HEK293 (cell line): ENCODE data around the gene TDRD9.
A peak's percentile ranks its signal among the peaks of the same experiment; 100 is the strongest.

Source experiments
- CTCF ChIA-PET: fragments of 350-600 bp; formaldehyde crosslinking; extraction: SDS; loops from one replicate; lab custom pipeline; 2021; ENCODE audit warnings: antibody characterized with exemption; lab: Yijun Ruan, JAX
- POLR2A ChIA-PET: fragments of 300-600 bp; formaldehyde crosslinking; extraction: SDS; loops from one replicate; lab custom pipeline; 2020; ENCODE audit warnings: antibody characterized with exemption, inconsistent platforms; lab: Yijun Ruan, JAX
- H3K27ac ChIP-seq: fragments of 200-500 bp; sonication (Bioruptor generic); 2 replicates; pipeline ENCODE4 v1.5.1; 2014; ENCODE audit warnings: low read depth, low read length, control low read depth, inconsistent platforms; ENCODE audit errors: extremely low read depth
- H3K36me3 ChIP-seq, 2 experiments: fragments of 200-500 bp in 1 of 2; sonication (Bioruptor generic) in 1 of 2; 1 replicate in 1 of 2; 2 replicates in 1 of 2; pipeline ENCODE4 v1.5.1; 2014 to 2017; ENCODE audit warnings: inconsistent platforms in 2 of 2, low read length in 2 of 2; ENCODE audit not compliant: control insufficient read depth in 2 of 2, insufficient read depth in 1 of 2
- H3K4me1 ChIP-seq: fragments of 200-500 bp; sonication (Bioruptor generic); 2 replicates; pipeline ENCODE4 v1.5.1; 2014; ENCODE audit warnings: mild to moderate bottlenecking, low read length, inconsistent platforms; ENCODE audit not compliant: control insufficient read depth, insufficient read depth
- H3K4me3 ChIP-seq: 2 replicates; pipeline ENCODE4 v1.5.1; 2011; ENCODE audit warnings: low read depth, mild to moderate bottlenecking, control low read depth, low read length, moderate library complexity
- H3K9me3 ChIP-seq: fragments of 200-500 bp; sonication (Bioruptor generic); 2 replicates; pipeline ENCODE4 v1.5.1; 2014; ENCODE audit warnings: low read depth, low read length, inconsistent platforms; ENCODE audit not compliant: control insufficient read depth, insufficient read depth
- ATF2 ChIP-seq: fragments of 450-650 bp; formaldehyde crosslinking; IDR thresholded peaks from 2 replicates; pipeline ENCODE4 v1.5.1; 2016; ENCODE audit warnings: missing biosample characterization, missing genetic modification characterization, low read depth
- GLI4 ChIP-seq: fragments of 450-650 bp; formaldehyde crosslinking; IDR thresholded peaks from 2 replicates; pipeline ENCODE4 v1.5.1; 2016; ENCODE audit warnings: missing biosample characterization, missing genetic modification characterization
- HIC1 ChIP-seq: fragments of 450-650 bp; formaldehyde crosslinking; IDR thresholded peaks from 2 replicates; pipeline ENCODE4 v1.5.1; 2016; ENCODE audit warnings: missing biosample characterization, missing genetic modification characterization
- HOXA7 ChIP-seq: sonication (generic); formaldehyde crosslinking; IDR thresholded peaks from 2 replicates; pipeline ENCODE4 v1.8.1; 2022; ENCODE audit warnings: missing genetic modification reagents, borderline replicate concordance
- OSR2 ChIP-seq: fragments of 450-650 bp; formaldehyde crosslinking; IDR thresholded peaks from 2 replicates; pipeline ENCODE4 v1.5.1; 2016; ENCODE audit warnings: missing biosample characterization, missing genetic modification characterization
- PRDM10 ChIP-seq: fragments of 450-650 bp; formaldehyde crosslinking; IDR thresholded peaks from 2 replicates; pipeline ENCODE4 v1.5.1; 2016; ENCODE audit warnings: missing biosample characterization, missing genetic modification characterization
- SP7 ChIP-seq: fragments of 450-650 bp; formaldehyde crosslinking; IDR thresholded peaks from 2 replicates; pipeline ENCODE4 v1.5.1; 2016; ENCODE audit warnings: missing biosample characterization, missing genetic modification characterization
- TCF7L2 ChIP-seq: IDR thresholded peaks from 2 replicates; pipeline ENCODE4 v1.6.1; 2011; ENCODE audit warnings: low read depth, mild to moderate bottlenecking, inconsistent platforms, low read length, moderate library complexity, borderline replicate concordance
- ZNF140 ChIP-seq: fragments of 450-650 bp; formaldehyde crosslinking; IDR thresholded peaks from 2 replicates; pipeline ENCODE4 v1.5.1; 2016; ENCODE audit warnings: missing biosample characterization, missing genetic modification characterization
- ZNF146 ChIP-seq: fragments of 450-650 bp; formaldehyde crosslinking; IDR thresholded peaks from 2 replicates; pipeline ENCODE4 v1.5.1; 2016; ENCODE audit warnings: missing biosample characterization, missing genetic modification characterization
- ZNF157 ChIP-seq: fragments of 450-650 bp; formaldehyde crosslinking; IDR thresholded peaks from 2 replicates; pipeline ENCODE4 v1.5.1; 2016; ENCODE audit warnings: missing biosample characterization, missing genetic modification characterization
- ZNF175 ChIP-seq: fragments of 450-650 bp; formaldehyde crosslinking; IDR thresholded peaks from 2 replicates; pipeline ENCODE4 v1.5.1; 2016; ENCODE audit warnings: missing biosample characterization, missing genetic modification characterization
- ZNF24 ChIP-seq: fragments of 450-650 bp; formaldehyde crosslinking; IDR thresholded peaks from 2 replicates; pipeline ENCODE4 v1.5.1; 2016; ENCODE audit warnings: missing biosample characterization, missing genetic modification characterization
- ZNF266 ChIP-seq: fragments of 450-650 bp; formaldehyde crosslinking; IDR thresholded peaks from 2 replicates; pipeline ENCODE4 v1.5.1; 2016; ENCODE audit warnings: missing biosample characterization, missing genetic modification characterization, low read depth
- ZNF274 ChIP-seq, 2 experiments: fragments of 200-500 bp in 1 of 2; fragments of 450-650 bp in 1 of 2; sonication (Bioruptor generic) in 1 of 2; formaldehyde crosslinking in 1 of 2; IDR thresholded peaks; 2 replicates each; pipeline versions ENCODE4 v1.5.1 to v1.6.1; 2014 to 2016; ENCODE audit warnings: borderline replicate concordance in 1 of 2, inconsistent platforms in 1 of 2, low read length in 1 of 2, missing biosample characterization in 1 of 2, missing genetic modification characterization in 1 of 2
- ZNF280C ChIP-seq: fragments of 450-650 bp; formaldehyde crosslinking; IDR thresholded peaks from 2 replicates; pipeline ENCODE4 v1.5.1; 2016; ENCODE audit warnings: missing biosample characterization, missing genetic modification characterization
- ZNF510 ChIP-seq: fragments of 450-650 bp; formaldehyde crosslinking; IDR thresholded peaks from 2 replicates; pipeline ENCODE4 v1.5.1; 2018; ENCODE audit warnings: mild to moderate bottlenecking, missing genetic modification characterization, missing biosample characterization; ENCODE audit not compliant: insufficient replicate concordance
- ZNF558 ChIP-seq: fragments of 450-650 bp; formaldehyde crosslinking; IDR thresholded peaks from 2 replicates; pipeline ENCODE4 v1.5.1; 2016; ENCODE audit warnings: missing biosample characterization, missing genetic modification characterization
- ZSCAN16 ChIP-seq: fragments of 450-650 bp; formaldehyde crosslinking; IDR thresholded peaks from 2 replicates; pipeline ENCODE4 v1.5.1; 2016; ENCODE audit warnings: missing biosample characterization, missing genetic modification characterization

Gene TDRD9

GRCh38 chr14:104049576-104050240 lies 121.5 kb downstream of the TDRD9 start (continued):
- TF ChIP-seq PRDM10 (tag by site-specific recombination): no peak
- no peak for TF ChIP-seq ZNF24 (tag by site-specific recombination)
- no peak for TF ChIP-seq ZNF510
- no peak for TF ChIP-seq GLI4 (tag by site-specific recombination)
- no peak for TF ChIP-seq ZNF280C
- no peak for TF ChIP-seq HIC1
- TF ChIP-seq, all 188 proteins: peak for 0

- Histone ChIP-seq H3K4me1 (no peaks in the 10 kb centered on the region), H3K4me3 (no peak overlapping the region), H3K36me3 (no peaks in the 10 kb centered on the region), H3K27ac (no peak overlapping the region), H3K9me3 (no peaks in the 10 kb centered on the region)
- TF ChIP-seq ZSCAN16: no peak
- TF ChIP-seq ZNF274 (IDR thresholded peaks at IDR 0.05; ENCODE audit: low read length): no peak
- TF ChIP-seq ZNF274 (tag by site-specific recombination; IDR thresholded peaks at IDR 0.05; ENCODE audit: borderline replicate concordance): no peak
- TF ChIP-seq ZNF140: no peak
- TF ChIP-seq OSR2 (tag by site-specific recombination): no peak
- no peak for TF ChIP-seq TCF7L2
- TF ChIP-seq ZNF146 (tag by site-specific recombination): peak; percentile 82
- POLR2A ChIA-PET: no interaction called here
- CTCF ChIA-PET: interaction anchor here (0.5 to 1.0 kb wide), 2 partner anchors 16 to 123 kb away, joined by 3 read pairs; no protein-coding TSS in a partner anchor
Measured at GRCh38 chr14:104051092-104051813, 123.0 kb downstream of the TDRD9 start.

- H3K27ac ChIP-seq: no peak overlapping the region
- TF ChIP-seq ZNF280C (no peak), ZNF558 (no peak), ZNF266 (tag by site-specific recombination) (no peak), ZNF175 (tag by site-specific recombination) (no peak), ZNF157 (tag by site-specific recombination) (no peak), HOXA7 (CRISPR knock-in tag) (no peak), ATF2 (tag by site-specific recombination) (no peak), SP7 (tag by site-specific recombination) (no peak)
- H3K36me3 ChIP-seq: no peaks in the 10 kb centered on the region
- H3K9me3 ChIP-seq: no peaks in the 10 kb centered on the region
- no peak overlapping the region for H3K4me3 ChIP-seq
- CTCF ChIA-PET: no interaction called here
- POLR2A ChIA-PET: no interaction called here
- H3K4me1 ChIP-seq: no peaks in the 10 kb centered on the region
Measured at GRCh38 chr14:104054222-104054905, 126.1 kb downstream of the TDRD9 start.
